Cardiac muscle cell (in vitro differentiated cells and primary cell): ENCODE measurements around the gene KCNMA1. TPM values are rescaled to one million over a fixed set of nuclear protein-coding genes. Genes with fewer than 3 reads are reported as not detected.

Experiments used
- DNase-seq, 2 donors: peaks; one replicate each; pipeline versions ENCODE4 v3.0.0 to v3.0.0-alpha.2; 2010 to 2017; ENCODE audit warnings: low read depth in 1 of 2, low spot score in 1 of 2
- H3K27ac ChIP-seq: fragments of 200-600 bp; sonication (generic); 2 replicates; pipeline ENCODE4 v1.5.1; 2016
- H3K27me3 ChIP-seq: fragments of 200-600 bp; sonication (generic); 2 replicates; pipeline ENCODE4 v1.6.0; 2016; ENCODE audit warnings: control low read depth
- H3K36me3 ChIP-seq: fragments of 200-600 bp; sonication (generic); 2 replicates; pipeline ENCODE4 v1.5.1; 2016; ENCODE audit warnings: control low read depth
- H3K4me1 ChIP-seq: fragments of 200-600 bp; sonication (generic); 2 replicates; pipeline ENCODE4 v1.8.1; 2017; ENCODE audit warnings: low read depth, mild to moderate bottlenecking, mixed run types
- H3K4me3 ChIP-seq: fragments of 200-600 bp; sonication (generic); 2 replicates; pipeline ENCODE4 v1.5.1; 2016; ENCODE audit warnings: mild to moderate bottlenecking
- H3K9me3 ChIP-seq: fragments of 200-600 bp; sonication (generic); 2 replicates; pipeline ENCODE4 v1.5.1; 2017; ENCODE audit warnings: low read depth, mild to moderate bottlenecking, control low read depth
- CTCF ChIP-seq: IDR thresholded peaks from 2 replicates; pipeline ENCODE4 v1.5.1; 2012; ENCODE audit warnings: low read depth, mild to moderate bottlenecking, low read length
- polyA plus RNA-seq: library from polyadenylated mRNA; unstranded; fragments of >200 nt; fragmentation: Nextera tagmentation; extraction: Ambion mirVana; gene quantifications from 2 replicates; pipeline ENCODE4 v1.2.1, GENCODE V29; 2016
- total RNA-seq: library from RNA; depleted of rRNA; stranded (reverse); fragments of >200 nt; gene quantifications from 2 replicates; pipeline ENCODE4 v1.2.3, GENCODE V29; 2016

The KCNMA1 gene
- total and polyA plus RNA-seq, 2 experiments from 2014 or later: 1.8 to 1.9 TPM

GRCh38 chr10:76968483-76968882, 669.1 kb downstream of the KCNMA1 start:
- Histone ChIP-seq H3K4me1 (no peaks in the 10 kb centered on the region), H3K27me3 (no peaks in the 10 kb centered on the region), H3K9me3 (no peaks in the 10 kb centered on the region), H3K4me3 (no peak overlapping the region), H3K36me3 (no peaks in the 10 kb centered on the region), H3K27ac (no peak overlapping the region)
- DNase-seq: no peak
- TF ChIP-seq CTCF: no peak

GRCh38 chr10:76962851-76963250, 674.8 kb downstream of the KCNMA1 start:
- no peaks in the 10 kb centered on the region for H3K27me3 ChIP-seq
- H3K36me3 ChIP-seq: no peaks in the 10 kb centered on the region
- TF ChIP-seq CTCF: no peak
- DNase-seq: no peak
- H3K9me3 ChIP-seq: no peaks in the 10 kb centered on the region
- no peaks in the 10 kb centered on the region for H3K4me1 ChIP-seq
- no peak overlapping the region for H3K27ac ChIP-seq
- no peak overlapping the region for H3K4me3 ChIP-seq

- TF ChIP-seq CTCF: no peak
- H3K9me3 ChIP-seq: no peaks in the 10 kb centered on the region
- H3K4me3 ChIP-seq: no peak overlapping the region
- DNase-seq: no peak
- H3K4me1 ChIP-seq: no peaks in the 10 kb centered on the region
- H3K27ac ChIP-seq: no peak overlapping the region
- H3K27me3 ChIP-seq: no peaks in the 10 kb centered on the region
- H3K36me3 ChIP-seq: no peaks in the 10 kb centered on the region
Measured at GRCh38 chr10:76961841-76962240, 675.8 kb downstream of the KCNMA1 start.

GRCh38 chr10:76959111-76959510, 678.5 kb downstream of the KCNMA1 start:
- no peaks in the 10 kb centered on the region for H3K9me3 ChIP-seq
- TF ChIP-seq CTCF: no peak
- H3K27ac ChIP-seq: no peak overlapping the region
- H3K4me3 ChIP-seq: no peak overlapping the region
- H3K4me1 ChIP-seq: no peaks in the 10 kb centered on the region
- H3K36me3 ChIP-seq: no peaks in the 10 kb centered on the region
- no peak for DNase-seq
- no peaks in the 10 kb centered on the region for H3K27me3 ChIP-seq

- no peaks in the 10 kb centered on the region for H3K36me3 ChIP-seq
- DNase-seq: no peak
- H3K27me3 ChIP-seq: no peaks in the 10 kb centered on the region
- no peak for TF ChIP-seq CTCF
- H3K27ac ChIP-seq: no peak overlapping the region
- no peak overlapping the region for H3K4me3 ChIP-seq
- no peaks in the 10 kb centered on the region for H3K4me1 ChIP-seq
- H3K9me3 ChIP-seq: no peaks in the 10 kb centered on the region
Measured at GRCh38 chr10:76954838-76955237, 682.8 kb downstream of the KCNMA1 start.

- H3K27me3 ChIP-seq: no peaks in the 10 kb centered on the region
- TF ChIP-seq CTCF: no peak
- H3K9me3 ChIP-seq: no peaks in the 10 kb centered on the region
- no peak overlapping the region for H3K4me3 ChIP-seq
- no peak overlapping the region for H3K27ac ChIP-seq
- H3K4me1 ChIP-seq: no peaks in the 10 kb centered on the region
- H3K36me3 ChIP-seq: no peaks in the 10 kb centered on the region
- peak in 1 of 2 donors; percentile 5 for DNase-seq
Measured at GRCh38 chr10:76950354-76950753, 687.3 kb downstream of the KCNMA1 start.
